Frontal cortex (tissue), 4 donors: ENCODE measurements around the gene LDLRAD3. TPM values are rescaled to one million over a fixed set of nuclear protein-coding genes. Genes with fewer than 3 reads are reported as not detected.

Experiments
- DNase-seq, 2 donors: peaks; one replicate each; pipeline ENCODE4 v3.0.0; 2012; ENCODE audit warnings: low spot score in 2 of 2
- FAIRE-seq: peaks from 2 replicates; lab custom pipeline; 2012; peaks lifted over from hg19 to GRCh38; lab: Jason Lieb, UNC
- total RNA-seq: library from RNA; depleted of rRNA; stranded (reverse); fragments of >200 nt; gene quantifications from one replicate; pipeline ENCODE4 v1.2.3, GENCODE V29; 2014
- donor health status: control.
- donor health status: control.
- donor health status: control.

The LDLRAD3 gene
- total RNA-seq, 1 donor from 2014 or later = 65.2 TPM

DNA sequence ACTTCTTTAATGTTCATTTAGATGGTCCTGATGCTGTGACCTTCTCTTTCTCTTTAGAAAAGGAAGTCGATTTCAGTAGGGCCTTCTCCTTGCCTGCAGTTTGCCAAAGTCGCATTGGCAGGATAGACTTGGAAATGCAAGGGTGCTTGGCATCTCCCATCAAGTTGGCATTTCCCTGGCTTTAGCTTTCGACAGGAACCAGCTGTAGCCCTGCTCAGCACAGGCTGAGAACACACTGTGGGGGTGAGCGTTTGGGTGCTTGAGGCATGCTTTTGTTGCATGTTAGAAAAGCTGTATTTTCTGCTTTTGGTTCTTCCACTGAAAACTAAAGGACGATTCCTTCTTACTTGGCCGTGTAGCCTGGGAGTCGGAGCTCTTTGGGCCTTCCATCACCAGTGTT lies 37.7 kb downstream of the LDLRAD3 start:
- FAIRE-seq (no peak), DNase-seq (no peak)

DNA sequence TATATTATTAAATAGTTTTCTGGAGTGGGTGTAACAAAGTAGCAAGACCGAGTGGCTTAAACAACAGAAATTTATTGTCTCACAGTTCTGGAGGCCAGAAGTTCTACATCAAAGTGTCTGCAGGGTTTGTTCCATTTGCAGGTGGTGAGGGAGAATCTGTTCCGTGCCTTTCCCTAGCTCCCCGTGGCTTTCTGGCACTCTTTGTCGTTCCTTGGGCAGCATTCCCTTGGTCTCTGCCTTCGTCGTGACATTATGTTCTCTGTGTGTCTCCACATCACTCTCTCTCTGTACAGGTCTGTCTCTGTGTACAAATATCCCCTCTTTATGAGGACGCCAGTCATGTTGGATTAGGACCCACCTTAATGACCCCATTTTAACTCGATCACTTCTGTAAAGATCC lies 38.2 kb downstream of the LDLRAD3 start:
- DNase-seq = no peak

DNA sequence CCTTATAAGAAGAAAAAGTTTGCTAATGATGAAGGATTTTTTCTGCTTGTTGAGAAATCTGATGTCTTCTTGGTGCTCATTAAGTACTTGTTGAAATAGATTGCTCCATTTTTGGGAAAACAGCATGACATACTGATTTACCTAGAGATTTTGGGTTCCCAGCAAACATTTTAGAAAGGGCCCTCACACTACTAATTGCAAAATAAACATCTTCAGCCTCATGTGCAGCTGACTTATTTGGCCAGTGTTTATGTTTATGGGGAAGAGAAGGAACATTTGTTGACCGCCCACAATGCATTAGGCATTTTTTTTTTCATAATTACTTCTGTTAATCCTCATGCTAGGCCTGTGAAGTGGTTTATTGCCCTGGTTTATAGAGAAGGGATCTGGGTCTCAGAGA lies 40.1 kb downstream of the LDLRAD3 start:
- DNase-seq (no peak), FAIRE-seq (no peak)

More for the DNA sequence above, 38.2 kb downstream of the LDLRAD3 start:
- no peak for FAIRE-seq

DNA sequence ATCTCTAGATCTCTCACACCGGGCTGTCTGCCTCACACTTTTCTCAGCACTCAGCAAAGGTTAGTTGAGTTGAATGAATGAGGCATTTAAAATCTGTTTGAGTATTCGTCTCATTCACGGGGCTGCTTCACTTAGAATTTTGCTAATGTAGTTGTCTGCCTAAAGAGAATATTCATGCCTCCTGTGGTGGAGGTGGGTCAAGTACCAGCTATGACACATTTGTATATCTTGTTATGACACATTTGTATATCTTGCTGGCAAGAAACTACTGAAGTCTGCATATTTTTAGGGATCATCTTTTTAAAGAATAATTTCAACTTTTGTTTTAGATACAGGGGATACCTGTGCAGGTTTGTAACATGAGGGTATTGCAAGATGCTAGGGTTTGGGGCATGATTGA lies 43.1 kb downstream of the LDLRAD3 start:
- FAIRE-seq (no peak), DNase-seq (no peak)

DNA sequence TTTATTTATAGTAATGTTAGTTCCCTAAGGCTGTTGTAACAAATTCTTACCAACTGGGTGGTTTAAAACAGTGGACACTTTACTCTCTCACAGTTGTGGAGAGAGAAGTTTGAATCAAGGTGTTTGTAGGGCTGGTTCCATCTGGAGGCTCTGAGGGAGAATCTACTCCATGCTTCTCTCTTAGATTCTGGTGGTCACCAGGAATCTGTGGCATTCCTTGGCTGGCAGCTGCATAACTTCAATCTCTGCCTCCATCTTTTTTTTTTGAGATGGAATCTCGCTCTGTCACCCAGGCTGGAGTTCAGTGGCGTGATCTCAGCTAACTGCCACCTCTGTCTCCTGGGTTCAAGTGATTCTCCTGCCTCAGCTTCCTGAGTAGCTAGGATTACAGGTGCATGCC lies 46.3 kb downstream of the LDLRAD3 start:
- FAIRE-seq (no peak), DNase-seq (no peak)

DNA sequence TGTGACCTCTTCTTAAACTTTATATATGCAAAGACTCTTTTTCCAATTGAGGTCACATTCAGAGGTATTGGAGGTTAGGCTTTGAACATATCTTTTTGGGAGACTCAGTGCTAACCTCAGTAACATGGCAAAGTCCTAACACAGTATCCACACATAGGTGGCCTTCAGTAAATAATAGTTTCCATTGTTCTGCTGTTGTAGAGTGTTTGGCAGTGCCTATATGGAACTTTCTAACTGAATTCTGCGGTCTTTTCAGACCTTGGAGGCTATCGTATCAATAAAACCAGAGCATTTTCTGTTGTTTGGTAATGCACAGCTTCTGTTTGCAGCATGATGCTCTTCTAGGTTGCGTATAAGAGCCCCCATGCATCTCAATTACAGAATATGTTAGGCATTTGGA lies 47.0 kb downstream of the LDLRAD3 start:
- DNase-seq = no peak
- FAIRE-seq = no peak

DNA sequence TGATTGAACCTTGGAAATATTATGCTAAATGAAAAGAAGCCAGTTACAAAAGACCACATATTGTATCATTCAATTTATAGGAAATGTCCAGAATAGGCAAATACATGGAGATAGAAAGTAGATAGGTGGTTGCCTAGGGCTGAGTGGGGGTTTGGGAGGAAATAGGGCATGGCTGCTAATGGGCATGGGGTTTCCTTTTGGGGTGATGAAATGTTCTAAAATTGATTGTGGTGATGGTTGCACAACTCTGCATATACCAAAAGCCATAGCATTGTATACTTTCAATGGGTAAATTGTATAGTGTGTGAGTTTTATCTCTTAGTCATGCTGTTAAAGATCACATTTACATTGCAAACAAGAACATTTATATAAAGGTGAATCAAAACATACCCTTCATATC lies 48.7 kb downstream of the LDLRAD3 start:
- FAIRE-seq (no peak), DNase-seq (no peak)

DNA sequence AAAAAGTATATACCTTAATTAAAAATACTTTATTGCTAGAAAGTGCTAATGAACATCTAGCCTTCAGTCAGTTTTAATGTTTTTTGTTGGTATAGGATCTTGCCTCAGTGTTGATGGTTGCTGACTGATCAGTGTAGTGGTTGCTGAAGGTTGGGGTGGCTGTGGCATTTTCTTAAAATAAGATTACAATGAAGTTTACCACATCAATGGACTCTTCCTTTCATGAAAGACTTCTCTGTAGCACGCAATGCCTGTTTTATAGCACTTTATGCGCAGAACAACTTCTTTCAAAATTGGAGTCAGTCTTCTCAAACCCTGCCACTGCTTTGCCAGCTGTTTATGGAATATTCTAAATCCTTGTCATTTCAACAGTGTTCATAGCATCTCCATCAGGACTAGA lies 50.6 kb downstream of the LDLRAD3 start:
- no peak for FAIRE-seq

DNA sequence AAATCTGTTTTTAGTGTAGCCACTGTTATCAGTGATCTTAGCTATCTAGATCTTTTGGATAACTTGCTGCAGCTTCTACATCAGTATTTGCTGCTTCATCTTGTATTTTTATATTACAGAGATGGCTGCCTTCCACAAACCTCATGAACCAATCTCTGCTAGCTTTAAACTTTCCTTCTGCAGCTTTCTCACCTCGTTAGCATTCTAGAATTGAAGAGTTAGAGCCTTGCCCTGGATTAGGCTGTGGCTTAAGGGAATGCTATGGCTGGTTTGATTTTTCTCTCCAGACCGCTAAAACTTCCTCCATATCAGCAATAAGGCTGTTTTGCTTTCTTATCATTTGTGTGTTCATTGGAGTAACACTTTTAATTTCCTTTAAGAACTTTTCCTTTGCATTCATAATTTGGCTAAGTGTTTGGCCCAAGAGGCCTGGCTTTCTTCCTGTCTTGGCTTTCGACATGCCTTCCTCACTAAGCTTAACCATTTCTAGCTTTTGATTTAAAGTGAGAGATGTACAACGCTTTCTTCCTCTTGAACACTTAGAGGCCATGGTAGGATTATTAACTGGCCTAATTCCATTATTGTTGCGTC lies 51.9 kb downstream of the LDLRAD3 start:
- no peak for DNase-seq
- FAIRE-seq = no peak

More for the DNA sequence above, 50.6 kb downstream of the LDLRAD3 start:
- DNase-seq = no peak

DNA sequence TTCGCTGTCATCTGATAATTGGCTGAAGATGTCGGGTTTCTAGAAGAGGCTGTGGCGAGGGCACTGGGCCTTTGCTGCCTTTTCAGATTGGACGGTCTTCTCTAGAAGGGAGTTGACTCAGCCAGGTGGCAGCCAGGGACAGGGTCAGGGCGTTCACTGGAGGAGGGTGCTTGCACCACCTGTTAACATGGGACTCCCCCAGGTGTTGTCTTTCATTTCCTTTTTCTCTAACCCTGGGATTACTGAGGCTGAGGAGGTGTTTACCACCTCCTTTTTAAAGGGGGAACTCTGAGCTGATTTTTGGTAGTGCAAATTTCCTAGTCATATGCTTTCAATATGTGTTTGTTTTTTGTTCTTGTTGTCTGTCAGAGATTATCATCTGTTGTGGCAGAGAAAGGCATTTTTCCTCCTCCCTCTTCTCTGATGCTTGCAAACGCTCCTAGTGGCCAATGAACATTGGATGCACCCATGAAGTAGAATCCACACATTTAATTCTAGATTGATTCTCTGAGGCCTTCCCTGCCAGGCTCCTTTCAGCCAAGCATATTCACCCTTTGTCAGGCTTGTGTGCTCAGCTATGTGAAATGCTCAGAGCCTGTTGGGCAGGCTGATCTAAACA lies 54.1 kb downstream of the LDLRAD3 start:
- FAIRE-seq = no peak
- no peak for DNase-seq

DNA sequence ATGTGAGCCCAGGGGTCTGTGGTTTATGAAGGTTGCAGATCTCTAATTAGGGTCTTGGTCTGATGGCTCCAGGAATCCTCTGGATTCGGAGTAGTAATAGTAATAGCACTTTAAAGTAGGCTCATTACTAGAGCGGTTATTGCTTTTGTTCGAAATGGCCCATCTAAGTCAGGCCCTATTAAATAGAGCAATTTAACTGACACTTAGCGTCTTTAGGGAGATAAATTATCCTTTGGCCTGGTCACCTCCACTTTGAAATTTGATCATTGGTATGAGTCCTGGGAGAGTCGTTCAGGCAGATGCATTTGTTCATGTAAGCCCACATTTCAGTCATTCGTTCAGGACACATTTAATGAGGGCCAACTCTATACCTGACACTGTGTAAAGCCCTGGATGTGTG lies 54.8 kb downstream of the LDLRAD3 start:
- no peak for FAIRE-seq

DNA sequence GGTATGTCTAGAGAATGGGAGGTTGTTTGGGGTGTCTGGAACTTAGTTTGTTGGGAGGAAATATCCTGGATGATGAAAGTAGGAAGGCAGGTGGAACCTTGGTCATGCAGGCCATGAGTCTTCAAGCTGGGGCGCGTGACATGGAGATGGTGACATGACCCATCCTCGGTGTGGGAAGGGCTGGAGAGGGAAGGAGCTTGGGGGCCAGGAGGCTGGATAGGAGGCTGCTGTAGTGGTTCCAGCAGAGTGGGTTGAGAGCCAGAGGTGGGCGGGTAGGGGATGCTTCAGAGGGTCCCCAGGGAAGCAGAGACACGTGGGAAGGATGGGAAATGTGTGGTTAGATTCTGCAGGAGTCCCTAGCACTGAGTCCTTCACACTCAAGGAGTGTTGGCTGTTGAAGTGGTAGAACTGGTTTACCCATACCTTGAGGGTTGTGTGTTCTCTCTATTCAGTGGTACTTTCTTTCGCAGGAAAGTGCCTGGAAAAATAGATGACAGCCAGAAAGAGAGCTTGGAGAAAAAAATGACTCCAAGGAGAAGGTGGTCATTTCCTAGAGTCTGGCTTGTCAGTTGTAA lies 56.8 kb downstream of the LDLRAD3 start:
- no peak for FAIRE-seq
- no peak for DNase-seq

More for the DNA sequence above, 54.8 kb downstream of the LDLRAD3 start:
- DNase-seq = no peak

DNA sequence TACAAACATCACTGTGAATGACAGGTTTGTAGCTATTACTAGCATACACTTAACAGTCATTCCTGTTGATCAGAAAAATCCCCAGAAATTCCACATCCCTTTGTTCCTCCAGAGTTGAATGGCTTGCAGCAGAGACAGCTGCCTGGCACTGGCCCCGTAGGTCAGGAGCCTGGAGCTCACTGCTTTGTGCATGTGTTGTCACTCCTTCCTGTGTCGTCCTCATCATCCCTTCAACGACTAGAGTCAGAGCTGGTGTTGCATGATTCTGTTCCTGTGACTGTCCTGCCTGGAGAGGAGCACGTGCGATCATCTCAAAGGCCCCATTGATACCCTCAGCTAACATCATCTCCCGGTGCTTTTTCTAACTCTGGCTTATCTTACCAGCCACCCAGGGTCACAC lies 58.3 kb downstream of the LDLRAD3 start:
- no peak for FAIRE-seq
- DNase-seq = peak in 1 of 2 donors; percentile 30

DNA sequence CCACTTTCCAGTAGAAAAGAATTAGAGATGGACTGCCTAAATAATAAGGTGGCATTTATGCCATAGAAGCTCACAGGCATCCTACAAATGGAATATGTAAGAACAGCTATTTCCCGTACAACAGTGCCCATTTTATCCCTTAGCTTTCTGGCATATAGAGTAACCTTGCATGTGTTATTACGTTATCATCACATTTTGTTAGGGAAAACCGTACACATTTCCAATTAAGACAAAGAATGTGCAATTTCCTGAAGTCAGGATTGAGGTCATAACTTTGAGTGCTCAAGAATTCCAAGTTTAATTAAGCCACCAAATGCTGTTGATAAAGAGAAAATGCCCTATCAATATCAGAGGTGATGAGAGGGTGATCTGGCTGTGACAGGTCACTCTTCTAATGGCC lies 58.9 kb downstream of the LDLRAD3 start:
- DNase-seq (no peak), FAIRE-seq (no peak)

DNA sequence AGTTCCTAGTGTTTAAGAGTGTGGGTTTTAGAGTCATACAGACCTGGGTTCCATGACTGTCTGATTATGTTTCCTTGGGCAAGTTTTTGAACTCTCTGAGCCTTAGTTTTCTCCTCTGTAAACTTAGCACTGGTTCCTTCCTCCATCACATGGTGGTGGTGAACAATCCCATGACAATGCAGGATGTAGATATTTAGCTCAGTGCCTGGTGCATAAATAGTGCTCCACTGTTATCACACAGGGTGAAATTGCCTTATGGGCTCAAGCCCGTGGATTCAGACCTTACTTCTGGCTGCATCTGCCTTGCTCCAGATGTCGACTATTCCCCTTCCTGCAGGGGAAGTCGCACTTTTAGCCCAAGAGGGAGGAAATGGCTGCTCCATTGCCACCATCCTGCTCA lies 62.7 kb downstream of the LDLRAD3 start:
- FAIRE-seq (no peak), DNase-seq (no peak)

DNA sequence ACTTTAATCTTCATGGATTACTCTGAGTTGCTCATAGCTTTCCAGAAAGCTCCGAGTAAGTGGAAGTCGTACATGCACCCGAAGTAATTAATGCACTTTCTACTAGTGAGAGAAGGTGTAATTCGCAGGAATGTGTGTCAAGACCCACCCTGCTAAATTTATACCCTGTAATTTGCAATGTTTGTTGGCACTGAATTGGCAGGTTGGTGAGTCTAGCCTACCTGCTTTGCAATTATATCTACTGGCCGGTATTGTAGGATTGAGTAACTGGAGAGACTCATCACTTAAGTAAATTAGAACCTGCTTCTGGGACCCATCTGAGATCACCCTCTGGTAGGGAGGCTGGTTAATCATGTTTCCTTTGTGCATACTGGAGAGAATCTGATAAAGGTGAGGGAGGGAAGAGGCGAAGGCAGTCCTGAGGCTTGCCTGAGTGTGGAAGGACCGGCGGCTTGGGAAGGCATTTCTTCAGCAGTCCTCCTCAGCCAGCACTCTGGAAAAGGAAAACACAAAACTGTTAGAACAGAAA lies 63.3 kb downstream of the LDLRAD3 start:
- FAIRE-seq (no peak), DNase-seq (no peak)

DNA sequence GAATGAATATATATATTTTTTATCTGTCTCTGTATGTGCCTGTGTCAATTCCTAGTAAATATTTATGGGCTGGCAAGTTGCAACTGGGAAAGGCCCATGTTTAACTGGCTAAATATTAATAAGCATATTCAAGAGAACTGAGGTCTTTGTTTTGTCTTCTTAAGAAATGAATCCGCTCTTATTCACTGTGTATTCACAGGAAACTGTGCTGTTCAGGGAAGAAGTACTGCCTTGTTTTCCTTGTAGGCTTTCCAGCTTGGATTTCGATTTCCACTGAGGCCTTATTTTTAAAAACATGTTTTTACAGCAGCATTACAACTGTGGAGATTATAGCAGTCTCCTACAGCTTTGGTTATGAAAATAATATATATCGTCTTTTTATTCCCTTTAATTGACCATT lies 64.7 kb downstream of the LDLRAD3 start:
- FAIRE-seq (no peak), DNase-seq (no peak)

DNA sequence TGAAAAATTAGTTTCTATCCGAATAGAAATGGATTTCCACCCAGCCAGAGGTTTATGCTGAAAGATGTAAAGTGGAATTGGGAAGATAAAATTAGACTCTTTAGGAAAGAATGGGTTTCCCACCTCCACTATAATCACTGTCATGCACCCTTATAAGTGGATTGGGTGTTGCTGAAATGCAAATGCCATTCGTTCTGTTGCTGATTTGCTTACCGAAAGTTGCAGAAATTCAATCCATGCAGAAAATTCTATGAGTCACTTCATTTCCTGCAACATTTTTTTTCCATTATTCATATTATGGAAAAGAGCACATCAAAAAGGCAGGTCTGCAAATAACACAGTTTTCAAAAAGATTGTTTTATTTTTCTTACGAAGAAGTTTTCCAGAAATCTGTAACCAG lies 65.6 kb downstream of the LDLRAD3 start:
- FAIRE-seq = no peak

DNA sequence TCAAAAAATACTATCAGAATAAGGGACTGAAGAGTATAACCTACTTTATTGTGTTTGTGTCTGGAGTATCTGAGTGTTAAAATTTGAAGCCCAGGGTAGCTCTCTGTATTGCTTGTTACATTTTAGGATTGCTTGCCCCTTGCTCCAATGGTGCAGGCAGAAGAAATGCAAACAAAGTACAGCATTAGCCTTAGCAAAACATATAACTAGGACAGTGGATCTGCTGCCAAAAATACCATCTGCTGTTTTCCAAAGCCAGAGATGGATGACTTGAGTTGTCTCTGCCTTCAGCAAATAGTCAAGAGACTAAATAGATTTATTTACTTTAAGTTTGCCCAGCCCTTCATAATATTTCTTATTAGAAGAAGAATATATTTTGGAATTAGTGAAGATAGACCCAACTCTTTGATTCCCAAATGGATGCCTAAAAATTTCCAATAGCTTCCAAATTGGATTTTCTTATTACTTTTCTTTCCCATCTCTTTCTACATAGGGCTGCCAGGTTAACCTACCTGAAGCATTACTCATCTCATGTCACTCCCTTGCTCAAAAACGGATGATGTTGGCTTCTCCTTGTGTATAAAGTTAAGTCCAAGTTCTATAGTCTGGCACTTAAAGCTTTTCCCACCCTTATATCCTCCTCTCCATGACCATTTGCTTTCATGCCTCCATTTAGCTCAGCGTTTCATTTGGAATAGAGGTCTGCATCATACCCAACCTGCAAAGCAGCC lies 66.3 kb downstream of the LDLRAD3 start:
- FAIRE-seq (no peak), DNase-seq (no peak)

More for the DNA sequence above, 65.6 kb downstream of the LDLRAD3 start:
- no peak for DNase-seq

DNA sequence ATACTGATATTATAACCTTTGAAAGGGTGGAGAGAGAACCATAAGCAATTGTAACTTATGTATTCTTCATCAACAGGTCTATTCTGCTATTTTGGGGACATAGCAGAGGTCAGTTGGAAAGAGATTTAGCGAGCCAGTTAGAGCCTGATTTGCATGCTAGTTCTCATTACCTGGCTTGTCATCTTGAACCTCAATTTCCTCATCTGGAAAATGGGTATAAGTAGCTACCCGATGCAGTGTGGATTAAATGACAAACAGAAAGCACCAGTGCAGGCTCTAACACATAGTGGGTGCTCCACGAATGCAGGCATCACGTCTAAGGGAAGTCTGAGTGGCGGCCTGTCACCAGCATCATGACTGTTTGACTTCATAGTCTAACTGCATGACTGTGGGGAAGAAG lies 67.7 kb downstream of the LDLRAD3 start:
- no peak for FAIRE-seq
- no peak for DNase-seq

DNA sequence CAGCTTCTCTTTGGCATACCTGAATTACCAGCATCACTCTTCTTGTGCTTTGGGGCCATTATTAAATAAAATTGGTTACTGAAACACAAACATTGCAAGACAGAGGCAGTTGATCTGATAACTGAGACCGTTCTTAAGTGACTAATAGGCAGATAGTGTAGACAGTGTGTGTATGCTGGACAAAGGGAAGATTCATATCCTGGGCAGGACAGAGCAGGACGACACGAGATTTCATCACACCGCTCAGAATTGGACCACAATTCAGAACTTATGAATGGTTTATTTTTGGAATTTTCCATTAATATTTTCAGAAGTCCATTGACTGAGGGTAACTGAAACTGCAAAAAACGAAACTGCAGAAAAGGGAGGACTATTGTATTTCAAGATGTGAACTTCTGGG lies 68.6 kb downstream of the LDLRAD3 start:
- DNase-seq = no peak

More for the DNA sequence above, 68.6 kb downstream of the LDLRAD3 start:
- no peak for FAIRE-seq
